GM21717 (cell line): Measurements from ENCODE around the gene FAM24B.

ENCODE experiments used
- ATAC-seq: cut with Tn5 transposase; IDR thresholded peaks from one replicate; pipeline ENCODE4 v1.9.1; 2021; ENCODE audit warnings: mild to moderate bottlenecking, moderate library complexity; ENCODE audit not compliant: unreplicated experiment

The FAM24B gene

GRCh38 chr10:122828716-122829255 lies 50.6 kb downstream of the FAM24B start:
- ATAC-seq: no peak

DNA sequence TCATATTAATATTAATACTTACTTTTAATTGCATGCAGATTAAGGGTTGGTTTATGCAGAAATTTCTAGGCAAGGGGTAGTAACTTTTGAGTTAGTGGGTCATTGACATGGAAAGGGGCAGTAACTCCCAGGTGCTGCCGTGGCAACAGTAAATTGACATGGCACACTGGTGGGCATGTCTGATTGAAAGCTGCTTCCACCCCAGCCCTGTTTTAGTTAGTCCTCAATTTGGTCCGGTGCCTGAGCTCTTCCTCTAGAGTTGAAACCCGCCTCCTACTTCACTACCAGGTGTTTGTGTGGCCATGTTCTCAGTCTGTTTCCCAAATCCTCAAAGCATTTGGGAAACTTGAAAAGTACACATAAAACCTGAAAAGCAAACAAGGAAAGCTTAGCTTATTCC lies 52.1 kb downstream of the FAM24B start:
- ATAC-seq: no peak

DNA sequence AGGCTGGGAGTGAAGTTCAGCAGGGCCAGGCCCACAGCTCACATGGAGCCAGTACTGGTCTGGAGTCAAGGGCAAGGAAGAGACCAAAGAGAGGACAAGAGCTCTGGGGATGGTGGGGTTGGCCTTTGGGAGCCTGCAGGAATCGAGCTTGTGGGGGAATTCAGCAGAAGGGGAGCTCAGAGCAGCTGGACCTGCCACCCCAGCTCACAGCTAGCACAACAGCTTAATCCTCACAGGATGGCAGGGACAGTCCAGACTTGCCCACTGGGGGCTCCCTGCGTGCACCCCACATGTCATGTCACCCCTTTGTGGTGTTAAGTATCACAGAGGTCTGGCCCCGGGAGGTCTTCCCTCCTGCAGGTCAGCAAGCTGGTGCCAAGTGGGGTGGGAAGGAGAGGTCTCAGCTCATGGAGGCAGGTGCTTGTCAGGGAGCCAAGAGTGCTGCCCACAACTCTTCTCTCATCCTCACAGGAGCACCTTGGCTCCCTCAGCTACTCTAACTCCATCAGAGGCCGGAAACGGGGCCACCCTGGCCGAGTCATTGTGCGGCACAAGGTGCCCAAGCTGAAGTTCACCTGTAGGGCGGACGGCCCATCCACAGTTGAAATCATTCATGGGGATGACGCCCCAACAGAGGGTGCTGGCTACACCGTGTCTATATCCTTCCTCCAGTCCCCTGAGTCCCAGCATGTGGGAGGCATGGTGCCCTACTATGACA lies 56.2 kb downstream of the FAM24B start:
- no peak for ATAC-seq

- no peak for ATAC-seq
Observed at GRCh38 chr10:122821808-122822207, 57.6 kb downstream of the FAM24B start.

DNA sequence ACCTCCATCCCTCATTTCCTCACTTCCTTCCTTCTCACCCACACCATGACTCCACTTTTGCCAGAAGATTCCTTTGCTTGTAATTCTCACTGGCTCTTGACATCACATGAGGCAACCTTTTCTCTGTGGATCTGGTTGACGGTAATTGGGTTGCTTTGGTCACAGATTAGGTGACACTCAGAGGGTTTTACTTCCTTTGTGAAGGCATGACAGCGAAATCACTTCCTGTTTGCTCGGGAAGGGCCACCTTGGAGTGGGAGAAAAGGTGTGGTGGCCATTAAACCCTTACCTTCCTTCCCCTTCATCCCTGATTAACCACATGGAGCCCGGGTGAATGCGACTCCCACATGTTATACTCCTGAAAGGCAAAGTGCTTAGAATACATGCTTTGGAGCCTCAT lies 63.9 kb downstream of the FAM24B start:
- no peak for ATAC-seq

- ATAC-seq: no peak
Observed at GRCh38 chr10:122814493-122814892, 64.9 kb downstream of the FAM24B start.

DNA sequence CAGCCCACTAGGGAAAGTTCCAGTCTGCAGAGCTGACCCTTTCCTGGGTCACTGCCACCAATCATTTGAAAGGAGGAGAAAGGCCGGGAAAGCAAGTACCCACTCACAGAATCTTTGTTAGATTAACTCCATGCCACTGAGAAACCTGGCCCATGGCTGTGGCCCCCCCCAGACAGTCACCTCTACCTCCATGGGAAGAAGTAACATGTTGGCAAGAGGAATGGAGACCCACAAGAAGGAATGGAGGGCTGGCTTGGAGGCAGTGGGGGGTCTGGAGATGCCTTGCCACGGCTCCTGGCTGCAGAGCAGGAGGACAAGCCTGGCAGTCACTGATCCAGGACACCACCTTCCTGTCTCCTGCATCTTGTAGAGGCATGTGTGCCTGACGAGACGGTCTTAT lies 66.6 kb downstream of the FAM24B start:
- ATAC-seq: no peak

- no peak for ATAC-seq
Observed at GRCh38 chr10:122802282-122802681, 77.1 kb downstream of the FAM24B start.
